ENCODE data around the gene COL18A1. TPM values are rescaled to one million over a fixed set of nuclear protein-coding genes. Genes with fewer than 3 reads are reported as not detected.
A peak's percentile ranks its signal among the peaks of the same experiment; 100 is the strongest.

Gene COL18A1
- total RNA-seq, 2 experiments from 2014 or later = 8.0 to 8.8 TPM

DNA sequence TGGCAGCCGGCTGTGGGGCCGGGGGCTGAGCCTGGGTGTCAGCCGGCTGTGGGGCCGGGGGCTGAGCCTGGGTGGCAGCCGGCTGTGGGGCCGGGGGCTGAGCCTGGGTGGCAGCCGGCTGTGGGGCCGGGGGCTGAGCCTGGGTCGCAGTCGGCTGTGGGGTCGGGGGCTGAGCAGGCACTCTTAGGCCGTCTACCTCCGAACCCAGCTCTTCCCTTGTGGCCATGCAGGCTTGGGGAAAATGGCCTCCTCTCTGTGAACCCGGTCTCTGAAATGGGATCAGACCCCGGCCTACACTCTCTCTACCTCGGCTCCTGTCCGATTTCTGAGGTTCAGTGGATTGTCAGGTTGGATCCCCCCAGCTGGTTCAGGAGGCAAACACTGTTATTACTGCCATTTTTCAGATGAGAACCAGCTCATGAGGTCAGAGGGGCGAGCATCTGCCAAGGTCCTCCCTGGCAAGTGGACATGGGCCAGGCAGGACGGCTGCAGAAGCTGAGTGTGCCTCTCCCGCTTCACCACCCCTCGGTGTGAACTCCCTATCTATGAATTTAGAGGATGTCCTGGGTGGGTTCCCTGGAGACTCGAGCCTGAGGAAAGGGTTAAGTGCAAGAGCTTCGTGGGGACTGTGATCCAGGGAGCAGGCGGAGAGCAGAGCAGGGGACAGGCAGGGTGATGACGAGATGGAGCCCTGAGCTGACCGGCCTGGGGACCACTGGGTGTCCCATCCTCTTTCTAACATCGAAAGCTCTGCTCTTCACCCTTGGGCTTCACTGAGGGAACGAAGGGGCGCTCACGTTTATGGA is 10.9 kb upstream of the COL18A1 start:
- no peaks in the 10 kb centered on the region for H3K27me3 Mint-ChIP-seq
- H3K4me1 Mint-ChIP-seq = no peaks in the 10 kb centered on the region
- POLR2A ChIA-PET = interaction anchor here (0.5 kb wide), 1 partner anchor 123 kb away, joined by 4 read pairs; no protein-coding TSS in a partner anchor
- CTCF ChIA-PET = interaction anchor here (0.8 kb wide), 1 partner anchor 52 kb away, joined by 3 read pairs; no protein-coding TSS in a partner anchor
- no peak overlapping the region for H3K27ac Mint-ChIP-seq
- no peaks in the 10 kb centered on the region for H3K9me3 Mint-ChIP-seq (ENCODE audit: low read depth)
- no peaks in the 10 kb centered on the region for H3K36me3 Mint-ChIP-seq (ENCODE audit: low read depth)
- ATAC-seq = no peak
- no peak for DNase-seq
- no peak overlapping the region for H3K4me3 Mint-ChIP-seq
- intact Hi-C loops (cut with DNase I, micrococcal nuclease) = no loop called here

- intact Hi-C loops (cut with DNase I, micrococcal nuclease) = no loop called here
- peaks cover 6% of the 10 kb centered on the region for H3K36me3 Mint-ChIP-seq (ENCODE audit: low read depth)
- H3K27ac Mint-ChIP-seq = no peak overlapping the region
- H3K27me3 Mint-ChIP-seq = peaks cover 8% of the 10 kb centered on the region
- H3K4me3 Mint-ChIP-seq = no peak overlapping the region
- CTCF ChIA-PET = no interaction called here
- ATAC-seq (no peak), DNase-seq (no peak)
- POLR2A ChIA-PET = no interaction called here
- no peaks in the 10 kb centered on the region for H3K4me1 Mint-ChIP-seq
- H3K9me3 Mint-ChIP-seq (ENCODE audit: low read depth) = peaks cover 6% of the 10 kb centered on the region
Observed at GRCh38 chr21:45396620-45396995, 8.4 kb upstream of the COL18A1 start.

GRCh38 chr21:45397381-45397780 is 7.6 kb upstream of the COL18A1 start:
- H3K4me1 Mint-ChIP-seq = no peaks in the 10 kb centered on the region
- peaks cover 6% of the 10 kb centered on the region for H3K36me3 Mint-ChIP-seq (ENCODE audit: low read depth)
- peaks cover 15% of the 10 kb centered on the region for H3K27me3 Mint-ChIP-seq
- no peak overlapping the region for H3K4me3 Mint-ChIP-seq
- DNase-seq (no peak), ATAC-seq (no peak)
- CTCF ChIA-PET = no interaction called here
- peaks cover 7% of the 10 kb centered on the region for H3K9me3 Mint-ChIP-seq (ENCODE audit: low read depth)
- POLR2A ChIA-PET = no interaction called here
- intact Hi-C loops (cut with DNase I, micrococcal nuclease) = no loop called here
- H3K27ac Mint-ChIP-seq = no peak overlapping the region

DNA sequence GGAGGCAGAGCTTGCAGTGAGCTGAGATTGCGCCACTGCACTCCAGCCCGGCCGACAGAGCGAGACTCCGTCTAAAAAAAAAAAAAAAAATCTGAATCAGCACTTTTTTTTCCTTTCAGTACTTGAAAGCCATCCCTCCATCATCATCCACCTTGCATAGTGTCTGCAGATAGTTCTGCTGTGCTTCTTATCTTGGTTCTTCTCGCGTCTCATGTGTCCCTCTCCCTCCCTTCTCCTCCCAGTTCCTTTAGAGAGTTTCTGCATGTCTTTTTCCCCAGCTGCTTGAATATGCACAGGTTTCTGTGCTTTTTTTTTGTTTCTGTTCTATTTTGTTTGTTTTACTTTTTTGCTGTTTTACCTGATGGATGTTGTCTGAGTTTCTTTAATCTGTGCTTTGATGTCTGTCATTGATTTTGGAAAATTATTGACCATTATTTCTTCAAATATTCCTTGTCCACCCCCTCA is 3.9 kb upstream of the COL18A1 start:
- H3K4me3 Mint-ChIP-seq = no peak overlapping the region
- POLR2A ChIA-PET = no interaction called here
- H3K27me3 Mint-ChIP-seq = peaks cover 28% of the 10 kb centered on the region
- ATAC-seq (no peak), DNase-seq (no peak)
- H3K27ac Mint-ChIP-seq = no peak overlapping the region
- CTCF ChIA-PET = interaction anchor here (0.7 to 1.1 kb wide), 3 partner anchors 11 to 249 kb away, joined by 3 to 5 read pairs (median 4); no protein-coding TSS in a partner anchor
- H3K36me3 Mint-ChIP-seq (ENCODE audit: low read depth) = peaks cover 6% of the 10 kb centered on the region
- H3K9me3 Mint-ChIP-seq (ENCODE audit: low read depth) = peaks cover 7% of the 10 kb centered on the region
- peaks cover 6% of the 10 kb centered on the region for H3K4me1 Mint-ChIP-seq
- intact Hi-C loops (cut with DNase I, micrococcal nuclease) = no loop called here

DNA sequence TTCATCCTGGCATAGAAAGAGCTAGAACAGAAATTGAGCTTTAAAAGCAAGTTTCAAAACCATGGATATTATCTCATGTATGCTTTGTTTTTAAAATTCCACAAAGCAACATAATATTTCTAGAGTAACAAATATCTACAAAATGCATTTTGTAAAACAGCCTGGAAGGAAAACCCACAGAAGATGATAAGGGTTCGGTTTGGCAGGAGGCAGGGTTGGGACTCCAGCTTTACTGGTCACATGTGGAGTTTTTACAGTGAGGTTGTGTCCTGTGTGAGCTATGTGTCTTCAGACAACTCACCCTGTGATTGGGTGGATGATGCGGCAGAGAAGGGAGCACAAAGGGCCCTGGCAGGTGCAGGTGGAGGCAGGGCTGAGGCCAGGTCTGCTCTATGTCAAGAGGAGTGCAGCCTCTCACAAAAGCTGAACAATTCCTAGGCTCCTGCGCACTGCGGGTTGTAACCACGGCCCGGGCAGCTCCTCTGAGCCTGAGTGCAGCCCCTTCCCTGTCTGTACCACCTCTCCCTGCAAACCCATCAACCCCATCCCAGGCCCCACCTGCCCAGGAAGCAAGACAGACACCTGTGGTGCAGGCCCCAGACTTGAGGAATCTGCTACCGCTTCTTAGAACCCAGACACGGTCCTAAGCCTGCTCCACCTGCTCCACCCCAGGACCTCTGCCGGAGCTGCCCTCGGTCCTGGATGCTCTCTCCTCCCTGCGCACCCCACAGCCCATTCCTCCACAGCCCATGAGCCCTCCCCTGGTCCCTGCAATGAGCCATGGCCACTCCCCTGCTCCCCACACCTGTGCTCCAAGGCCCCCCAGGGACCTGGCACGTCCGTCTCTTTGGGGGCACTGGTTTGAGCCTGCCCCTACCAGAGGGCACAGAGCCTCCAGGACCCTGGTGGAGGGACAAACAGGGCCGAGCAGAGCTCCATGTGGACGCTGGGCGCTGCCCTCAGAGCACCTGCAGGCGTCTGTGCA is 2.8 kb upstream of the COL18A1 start:
- DNase-seq = no peak
- Mint-ChIP-seq H3K4me3 (no peak overlapping the region), H3K27ac (no peak overlapping the region), H3K36me3 (ENCODE audit: low read depth) (peaks cover 6% of the 10 kb centered on the region), H3K27me3 (peaks cover 37% of the 10 kb centered on the region), H3K9me3 (ENCODE audit: low read depth) (peaks cover 7% of the 10 kb centered on the region), H3K4me1 (peaks cover 13% of the 10 kb centered on the region)
- POLR2A ChIA-PET = interaction anchor here (0.6 kb wide), 1 partner anchor 490 kb away, joined by 3 read pairs; no protein-coding TSS in a partner anchor
- no peak for ATAC-seq
- intact Hi-C loops (cut with DNase I, micrococcal nuclease) = no loop called here
- CTCF ChIA-PET = interaction anchor here (0.7 to 1.1 kb wide), 4 partner anchors 10 to 250 kb away, joined by 3 to 5 read pairs (median 4); no protein-coding TSS in a partner anchor

DNA sequence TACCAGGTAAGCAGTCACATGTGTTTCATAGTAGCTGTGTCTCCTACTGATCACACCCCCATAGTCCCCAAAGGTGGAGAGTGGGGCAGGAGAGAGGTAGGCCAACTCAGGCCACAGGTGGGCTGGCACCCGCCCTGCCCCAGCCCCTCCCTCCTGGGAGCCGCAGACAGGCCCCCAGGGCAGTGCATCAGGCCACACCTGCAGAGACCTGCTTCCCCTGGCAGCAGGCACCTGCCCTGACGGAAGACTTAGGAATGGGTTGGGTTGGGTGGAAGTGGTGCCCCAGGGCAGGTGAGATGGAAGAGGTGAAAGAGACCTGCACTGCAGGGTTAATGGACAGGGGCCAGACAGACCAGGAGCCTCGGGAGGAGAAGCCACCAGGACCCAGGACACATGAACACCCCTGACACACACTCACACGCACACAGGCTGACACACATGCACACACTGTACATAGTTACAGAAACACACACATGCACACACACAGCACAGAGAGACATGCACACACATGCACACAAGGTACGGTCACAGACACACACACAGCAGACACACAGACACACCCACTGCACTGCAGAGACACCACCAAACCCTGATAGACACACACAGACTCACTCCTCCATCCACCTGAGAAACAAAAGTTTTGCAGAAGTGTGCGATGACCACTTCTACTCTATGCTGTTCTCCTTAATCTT is 1.7 kb upstream of the COL18A1 start:
- Mint-ChIP-seq H3K27ac (no peak overlapping the region), H3K27me3 (peaks cover 43% of the 10 kb centered on the region), H3K36me3 (ENCODE audit: low read depth) (peaks cover 6% of the 10 kb centered on the region), H3K9me3 (ENCODE audit: low read depth) (peaks cover 7% of the 10 kb centered on the region), H3K4me1 (peaks cover 13% of the 10 kb centered on the region), H3K4me3 (peak overlapping the region; percentile 69)
- ATAC-seq = no peak
- ChIA-PET CTCF (interaction anchor here (0.7 kb wide), 1 partner anchor 176 kb away, joined by 3 read pairs; no protein-coding TSS in a partner anchor), POLR2A (no interaction called here)
- no peak for DNase-seq
- intact Hi-C loops (cut with DNase I, micrococcal nuclease) = no loop called here

GRCh38 chr21:45403825-45404729 is 888 bp upstream of the COL18A1 start:
- ChIA-PET CTCF (no interaction called here), POLR2A (no interaction called here)
- peak overlapping the region; percentile 69 for H3K4me3 Mint-ChIP-seq
- DNase-seq = no peak
- no peak overlapping the region for H3K27ac Mint-ChIP-seq
- ATAC-seq = peak; percentile 3
- H3K4me1 Mint-ChIP-seq = peaks cover 13% of the 10 kb centered on the region
- intact Hi-C loops (cut with DNase I, micrococcal nuclease) = no loop called here
- peaks cover 6% of the 10 kb centered on the region for H3K36me3 Mint-ChIP-seq (ENCODE audit: low read depth)
- H3K27me3 Mint-ChIP-seq = peaks cover 43% of the 10 kb centered on the region
- peaks cover 7% of the 10 kb centered on the region for H3K9me3 Mint-ChIP-seq (ENCODE audit: low read depth)

DNA sequence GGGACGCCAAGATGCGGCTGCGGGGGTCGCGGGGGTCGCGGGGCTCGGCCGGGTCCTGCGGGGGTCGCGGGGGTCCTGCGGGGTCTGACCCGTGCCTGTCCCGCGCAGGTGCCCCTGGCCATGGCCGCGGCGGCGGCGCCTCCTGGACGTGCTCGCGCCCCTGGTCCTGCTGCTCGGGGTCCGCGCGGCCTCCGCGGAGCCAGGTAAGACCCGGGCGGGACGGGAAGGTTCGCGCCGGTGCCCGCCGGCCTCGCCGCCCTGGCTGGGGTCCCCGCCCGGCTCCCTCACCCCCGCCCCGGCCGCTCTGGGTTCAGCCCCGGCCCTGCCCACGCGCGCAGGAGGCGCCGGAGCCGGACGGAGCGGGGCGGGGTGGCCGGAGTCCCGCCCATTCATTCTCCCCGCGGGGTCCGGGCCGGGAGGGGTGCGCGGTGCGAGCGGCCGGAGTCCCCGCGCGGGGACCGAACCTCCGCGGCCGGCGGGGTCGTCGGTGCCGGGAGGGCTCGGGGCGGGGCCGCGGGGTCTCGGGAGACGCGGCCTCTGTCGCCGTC is 380 bp downstream of the COL18A1 start:
- POLR2A ChIA-PET = no interaction called here
- Mint-ChIP-seq H3K36me3 (ENCODE audit: low read depth) (peaks cover 6% of the 10 kb centered on the region), H3K9me3 (ENCODE audit: low read depth) (peaks cover 7% of the 10 kb centered on the region), H3K27ac (no peak overlapping the region), H3K27me3 (peaks cover 41% of the 10 kb centered on the region), H3K4me3 (no peak overlapping the region), H3K4me1 (peaks cover 13% of the 10 kb centered on the region)
- CTCF ChIA-PET = no interaction called here
- ATAC-seq (no peak), DNase-seq (peak; percentile 21)
- intact Hi-C loops (cut with DNase I, micrococcal nuclease) = loop anchor here in 1 of 2 experiments (1.0 to 5.0 kb wide), 2 partner anchors 187 to 238 kb away; partner anchors contain the start of gene PCBP3

GRCh38 chr21:45405819-45406762 is 1.1 kb downstream of the COL18A1 start:
- peak; percentile 50 for DNase-seq
- peaks cover 5% of the 10 kb centered on the region for H3K36me3 Mint-ChIP-seq (ENCODE audit: low read depth)
- H3K4me1 Mint-ChIP-seq = peaks cover 13% of the 10 kb centered on the region
- ChIA-PET POLR2A (interaction anchor here (0.7 to 0.8 kb wide), 3 partner anchors 77 to 352 kb away, joined by 3 to 6 read pairs (median 4); no protein-coding TSS in a partner anchor), CTCF (interaction anchor here (0.6 to 1.0 kb wide), 3 partner anchors 17 to 422 kb away, joined by 3 to 5 read pairs (median 3); no protein-coding TSS in a partner anchor)
- ATAC-seq = peak; percentile 57
- no peak overlapping the region for H3K27ac Mint-ChIP-seq
- H3K4me3 Mint-ChIP-seq = peak overlapping the region; percentile 52
- H3K9me3 Mint-ChIP-seq (ENCODE audit: low read depth) = peaks cover 6% of the 10 kb centered on the region
- peaks cover 40% of the 10 kb centered on the region for H3K27me3 Mint-ChIP-seq
- intact Hi-C loops (cut with DNase I, micrococcal nuclease) = loop anchor here in 1 of 2 experiments (1.0 to 5.0 kb wide), 3 partner anchors 41 to 237 kb away; partner anchors contain the start of gene PCBP3
